Hematopoietic multipotent progenitor cell treated with erythropoietin and hydrocortisone succinate and interleukin-3 and kit ligand, for 17 days (in vitro differentiated cells): ENCODE measurements around the gene ANGPTL4.
"Not testable (repeated sequence)": the region's sequence is repeated elsewhere in the genome, so short reads cannot be mapped to it uniquely, and the experiment has no call there.

Source experiments
- DNase-seq: peaks from one replicate; pipeline ENCODE4 v3.0.0-alpha.2; 2015; ENCODE audit warnings: low spot score

ANGPTL4 gene

GRCh38 chr19:8334458-8335342 lies 29.3 kb upstream of the ANGPTL4 start:
- no peak for DNase-seq

GRCh38 chr19:8335343-8336071 lies 28.4 kb upstream of the ANGPTL4 start:
- DNase-seq = no peak

- DNase-seq = no peak
Measured at GRCh38 chr19:8336072-8336569, 27.8 kb upstream of the ANGPTL4 start.

- no peak for DNase-seq
Measured at GRCh38 chr19:8336660-8337059, 27.3 kb upstream of the ANGPTL4 start.

GRCh38 chr19:8337728-8338127 lies 26.2 kb upstream of the ANGPTL4 start:
- DNase-seq = no peak

GRCh38 chr19:8338835-8339234 lies 25.1 kb upstream of the ANGPTL4 start:
- no peak for DNase-seq

GRCh38 chr19:8340341-8341096 lies 23.4 kb upstream of the ANGPTL4 start:
- DNase-seq = no peak

- not testable (repeated sequence) for DNase-seq
Measured at GRCh38 chr19:8341504-8341903, 22.5 kb upstream of the ANGPTL4 start.

- DNase-seq = no peak
Measured at GRCh38 chr19:8342316-8342683, 21.7 kb upstream of the ANGPTL4 start.

- peak; percentile 83 for DNase-seq
Measured at GRCh38 chr19:8342684-8343482, 21.1 kb upstream of the ANGPTL4 start, which contains the start of gene KANK3. Gene KANK3, minus strand, starts transcription at chr19:8343262. Its CDS starts 5,434 bp downstream, at chr19:8337828.

GRCh38 chr19:8343483-8343844 lies 20.5 kb upstream of the ANGPTL4 start:
- no peak for DNase-seq

GRCh38 chr19:8349629-8350372 lies 14.2 kb upstream of the ANGPTL4 start:
- DNase-seq = not testable (repeated sequence)

- no peak for DNase-seq
Measured at GRCh38 chr19:8352134-8352827, 11.7 kb upstream of the ANGPTL4 start.

- not testable (repeated sequence) for DNase-seq
Measured at GRCh38 chr19:8352845-8353244, 11.1 kb upstream of the ANGPTL4 start.

- no peak for DNase-seq
Measured at GRCh38 chr19:8355631-8356402, 8.1 kb upstream of the ANGPTL4 start.

GRCh38 chr19:8357007-8357521 lies 6.9 kb upstream of the ANGPTL4 start:
- DNase-seq = no peak

- DNase-seq = no peak
Measured at GRCh38 chr19:8358948-8359347, 5.0 kb upstream of the ANGPTL4 start.

- no peak for DNase-seq
Measured at GRCh38 chr19:8360196-8360595, 3.8 kb upstream of the ANGPTL4 start.
